22Rv1 (cell line): Measurements from ENCODE around the gene ZNF428.

Experiments
- CTCF ChIP-seq: fragments of 450-650 bp; IDR thresholded peaks from 2 replicates; pipeline ENCODE4 v1.5.1; 2017; ENCODE audit warnings: mild to moderate bottlenecking
- ZFX ChIP-seq: fragments of 450-650 bp; IDR thresholded peaks from 2 replicates; pipeline ENCODE4 v1.6.1; 2017; ENCODE audit warnings: antibody characterized with exemption, borderline replicate concordance

- TF ChIP-seq CTCF (peak; percentile 38), ZFX (no peak)
These were observed 43.1 kb upstream of the ZNF428 start for GRCh38 chr19:43662487-43662886.
